Measurements from ENCODE around the gene GSC2.

Gene GSC2

DNA sequence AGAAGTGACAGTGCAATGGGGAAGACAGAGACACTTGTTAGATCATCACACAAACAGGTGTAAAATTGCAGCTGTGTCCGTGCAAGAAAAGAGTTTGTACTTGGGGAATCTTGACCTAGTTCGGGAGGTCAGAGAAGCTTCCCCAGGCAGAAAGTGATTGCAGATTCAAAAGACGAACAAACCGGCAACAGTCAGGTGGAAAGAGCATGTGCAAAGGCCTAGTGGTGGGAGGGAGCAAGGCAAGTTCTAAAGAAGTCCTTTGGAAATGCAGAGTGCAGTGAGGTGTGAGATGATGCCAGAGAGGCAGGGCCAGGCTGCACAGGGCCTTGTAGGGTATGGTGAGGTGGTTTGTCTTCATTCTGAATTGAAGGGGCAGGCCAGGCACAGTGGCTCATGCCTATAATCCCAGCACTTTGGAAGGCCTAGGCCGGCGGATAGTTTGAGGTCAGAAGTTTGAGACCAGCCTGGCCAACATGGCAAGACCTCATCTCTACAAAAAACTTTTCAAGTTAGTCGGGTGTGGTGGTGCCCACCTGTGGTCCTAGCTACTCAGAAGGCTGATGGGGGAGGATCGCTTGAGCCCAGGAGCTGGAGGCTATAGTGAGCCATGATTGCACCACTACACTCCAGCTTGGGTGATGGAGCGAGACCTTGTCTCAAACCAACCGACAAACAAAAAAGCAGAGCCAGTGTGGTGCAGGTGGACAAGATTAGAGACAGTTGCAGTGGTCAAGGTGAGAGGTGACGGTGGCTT, 3.7 kb downstream of the GSC2 start:
- H3K9me3 ChIP-seq (ENCODE audit: control insufficient read depth, insufficient read depth, low read length): no peaks in the 10 kb centered on the region
- H3K79me2 ChIP-seq (ENCODE audit: control insufficient read depth, low read length): peaks cover 24% of the 10 kb centered on the region
- H3K27ac ChIP-seq (ENCODE audit: low read depth, low read length): no peak overlapping the region
- H3F3A ChIP-seq (ENCODE audit: control insufficient read depth, insufficient read depth): no peaks in the 10 kb centered on the region
- H3K4me3 ChIP-seq (ENCODE audit: low read length): no peak overlapping the region
- H3K9me2 ChIP-seq (replicated peaks; ENCODE audit: control insufficient read depth, low read length): no peaks in the 10 kb centered on the region
- H3K36me3 ChIP-seq (ENCODE audit: control insufficient read depth, low read length): peaks cover 14% of the 10 kb centered on the region
- H3K4me2 ChIP-seq (ENCODE audit: low read length): no peak overlapping the region
- TF ChIP-seq, protein P1, sequence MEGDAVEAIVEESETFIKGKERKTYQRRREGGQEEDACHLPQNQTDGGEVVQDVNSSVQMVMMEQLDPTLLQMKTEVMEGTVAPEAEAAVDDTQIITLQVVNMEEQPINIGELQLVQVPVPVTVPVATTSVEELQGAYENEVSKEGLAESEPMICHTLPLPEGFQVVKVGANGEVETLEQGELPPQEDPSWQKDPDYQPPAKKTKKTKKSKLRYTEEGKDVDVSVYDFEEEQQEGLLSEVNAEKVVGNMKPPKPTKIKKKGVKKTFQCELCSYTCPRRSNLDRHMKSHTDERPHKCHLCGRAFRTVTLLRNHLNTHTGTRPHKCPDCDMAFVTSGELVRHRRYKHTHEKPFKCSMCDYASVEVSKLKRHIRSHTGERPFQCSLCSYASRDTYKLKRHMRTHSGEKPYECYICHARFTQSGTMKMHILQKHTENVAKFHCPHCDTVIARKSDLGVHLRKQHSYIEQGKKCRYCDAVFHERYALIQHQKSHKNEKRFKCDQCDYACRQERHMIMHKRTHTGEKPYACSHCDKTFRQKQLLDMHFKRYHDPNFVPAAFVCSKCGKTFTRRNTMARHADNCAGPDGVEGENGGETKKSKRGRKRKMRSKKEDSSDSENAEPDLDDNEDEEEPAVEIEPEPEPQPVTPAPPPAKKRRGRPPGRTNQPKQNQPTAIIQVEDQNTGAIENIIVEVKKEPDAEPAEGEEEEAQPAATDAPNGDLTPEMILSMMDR (IDR thresholded peaks at IDR 0.05; ENCODE audit: low read depth, low read length, poor library complexity, severe bottlenecking): no peak
- no peaks in the 10 kb centered on the region for H4K20me1 ChIP-seq (ENCODE audit: control insufficient read depth, insufficient read depth, low read depth, low read length)
- H3K4me1 ChIP-seq (ENCODE audit: control insufficient read depth, low read length): peaks cover 12% of the 10 kb centered on the region
- no peaks in the 10 kb centered on the region for H3K27me3 ChIP-seq (ENCODE audit: control insufficient read depth, low read length)

DNA sequence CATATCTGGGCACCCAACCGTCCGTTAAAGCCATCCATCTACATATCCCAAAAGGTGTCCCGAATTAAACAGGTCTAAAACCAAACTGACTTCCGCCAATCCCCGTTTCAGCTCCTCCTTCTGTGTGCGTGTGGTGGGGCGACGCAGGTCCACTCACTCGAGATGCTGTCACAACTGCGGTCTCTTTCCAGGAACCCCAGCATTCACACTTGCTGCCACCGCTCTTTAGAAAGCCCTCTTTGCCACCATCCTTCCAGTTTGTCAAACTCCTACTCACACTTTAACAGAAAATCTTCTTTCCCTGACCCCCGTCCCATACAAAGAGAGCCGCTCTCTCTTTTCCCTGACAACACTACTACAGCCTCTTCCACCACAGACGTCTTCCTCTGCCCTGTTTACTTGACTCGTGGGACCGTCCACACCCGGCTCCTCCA, 6.1 kb downstream of the GSC2 start:
- Histone ChIP-seq H3K9me3 (ENCODE audit: control insufficient read depth, insufficient read depth, low read length) (no peaks in the 10 kb centered on the region), H3K27ac (ENCODE audit: low read depth, low read length) (no peak overlapping the region), H3F3A (ENCODE audit: control insufficient read depth, insufficient read depth) (no peaks in the 10 kb centered on the region), H3K36me3 (ENCODE audit: control insufficient read depth, low read length) (peaks cover 38% of the 10 kb centered on the region), H3K4me2 (ENCODE audit: low read length) (peak overlapping the region; percentile 92), H3K9me2 (replicated peaks; ENCODE audit: control insufficient read depth, low read length) (no peaks in the 10 kb centered on the region), H3K79me2 (ENCODE audit: control insufficient read depth, low read length) (peaks cover 24% of the 10 kb centered on the region), H3K4me3 (ENCODE audit: low read length) (peak overlapping the region; percentile 100), H4K20me1 (ENCODE audit: control insufficient read depth, insufficient read depth, low read depth, low read length) (no peaks in the 10 kb centered on the region), H3K27me3 (ENCODE audit: control insufficient read depth, low read length) (no peaks in the 10 kb centered on the region), H3K4me1 (ENCODE audit: control insufficient read depth, low read length) (peaks cover 12% of the 10 kb centered on the region)
- no peak for TF ChIP-seq EZH2phosphoT487 (IDR thresholded peaks at IDR 0.05; ENCODE audit: borderline replicate concordance, low read length)
- TF ChIP-seq, protein P1 (IDR thresholded peaks at IDR 0.05; ENCODE audit: low read depth, low read length, poor library complexity, severe bottlenecking): no peak

DNA sequence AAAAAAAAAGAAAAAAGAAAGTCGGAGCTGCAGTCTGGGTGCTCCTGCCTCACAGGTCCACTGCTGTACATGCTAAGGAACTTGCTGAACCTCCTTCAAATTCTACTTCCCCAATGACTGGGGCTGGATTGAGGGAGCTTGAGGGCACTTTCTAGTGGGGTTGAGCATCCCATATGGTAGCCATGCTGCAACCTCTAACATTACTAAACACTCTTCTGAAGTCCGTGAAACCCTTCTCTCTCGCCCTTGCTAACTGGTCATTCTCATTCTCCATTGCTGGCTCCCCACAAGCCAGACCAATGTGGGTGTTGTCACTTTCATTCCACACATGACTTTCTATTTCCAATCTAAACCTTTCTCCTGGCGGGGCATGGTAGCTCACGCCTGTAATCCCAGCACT, 6.9 kb downstream of the GSC2 start:
- Histone ChIP-seq H3K27me3 (ENCODE audit: control insufficient read depth, low read length) (no peaks in the 10 kb centered on the region), H3K79me2 (ENCODE audit: control insufficient read depth, low read length) (peaks cover 24% of the 10 kb centered on the region), H3F3A (ENCODE audit: control insufficient read depth, insufficient read depth) (no peaks in the 10 kb centered on the region), H3K36me3 (ENCODE audit: control insufficient read depth, low read length) (peaks cover 46% of the 10 kb centered on the region), H3K9me3 (ENCODE audit: control insufficient read depth, insufficient read depth, low read length) (no peaks in the 10 kb centered on the region), H3K9me2 (replicated peaks; ENCODE audit: control insufficient read depth, low read length) (no peaks in the 10 kb centered on the region), H3K4me2 (ENCODE audit: low read length) (peak overlapping the region; percentile 92), H3K4me1 (ENCODE audit: control insufficient read depth, low read length) (peaks cover 12% of the 10 kb centered on the region), H3K4me3 (ENCODE audit: low read length) (peak overlapping the region; percentile 100), H3K27ac (ENCODE audit: low read depth, low read length) (no peak overlapping the region), H4K20me1 (ENCODE audit: control insufficient read depth, insufficient read depth, low read depth, low read length) (no peaks in the 10 kb centered on the region)
- TF ChIP-seq EZH2phosphoT487 (IDR thresholded peaks at IDR 0.05; ENCODE audit: borderline replicate concordance, low read length): no peak
- TF ChIP-seq, protein P1 (IDR thresholded peaks at IDR 0.05; ENCODE audit: low read depth, low read length, poor library complexity, severe bottlenecking): no peak

Data from DOHH2 (cell line).